Activated T-helper 9 cell treated with anti-CD3 and anti-CD28 coated beads, Interleukin-2, amount 50 U/mL, for 16 hours (primary cell): ENCODE measurements around the gene GCGR.

ENCODE experiments used
- DNase-seq: peaks from one replicate; pipeline ENCODE4 v3.0.0-alpha.2; 2020; ENCODE audit warnings: low read depth

The GCGR gene

GRCh38 chr17:81846743-81847689 lies 43.1 kb downstream of the GCGR start:
- no peak for DNase-seq

GRCh38 chr17:81849457-81849856 lies 45.5 kb downstream of the GCGR start:
- DNase-seq: no peak

- no peak for DNase-seq
Measured at GRCh38 chr17:81851423-81851822, 47.5 kb downstream of the GCGR start.

GRCh38 chr17:81852237-81852636 lies 48.3 kb downstream of the GCGR start:
- no peak for DNase-seq

- DNase-seq: no peak
Measured at GRCh38 chr17:81854974-81855774, 51.2 kb downstream of the GCGR start.

- no peak for DNase-seq
Measured at GRCh38 chr17:81858170-81858966, 54.4 kb downstream of the GCGR start.

- no peak for DNase-seq
Measured at GRCh38 chr17:81858967-81859905, 55.3 kb downstream of the GCGR start.

- no peak for DNase-seq
Measured at GRCh38 chr17:81859906-81860755, 56.2 kb downstream of the GCGR start, which contains the start of gene P4HB. Gene P4HB, minus strand, starts transcription at chr17:81860535. Its CDS starts 64 bp downstream, at chr17:81860471.

- DNase-seq: peak; percentile 99
Measured at GRCh38 chr17:81860756-81861568, 57.0 kb downstream of the GCGR start.

GRCh38 chr17:81863123-81863675 lies 59.2 kb downstream of the GCGR start:
- no peak for DNase-seq
